ENCODE results near the gene RIMBP2.

RIMBP2 gene

GRCh38 chr12:130435331-130435730 lies 280.8 kb downstream of the RIMBP2 start:
- Histone ChIP-seq H3F3A (ENCODE audit: insufficient read depth, low read length) (no peaks in the 10 kb centered on the region), H3K4me2 (ENCODE audit: low read length) (no peak overlapping the region), H4K20me1 (ENCODE audit: insufficient read depth, low read length) (no peaks in the 10 kb centered on the region), H3K4me3 (ENCODE audit: low read depth, low read length, poor library complexity, severe bottlenecking) (no peak overlapping the region), H3K27me3 (ENCODE audit: insufficient read depth, low read length) (no peaks in the 10 kb centered on the region), H3K9me3 (ENCODE audit: low read length) (no peaks in the 10 kb centered on the region), H3K9me2 (ENCODE audit: low read depth, low read length) (no peaks in the 10 kb centered on the region), H3K27ac (ENCODE audit: low read depth, low read length, poor library complexity, severe bottlenecking) (no peak overlapping the region), H3K9ac (ENCODE audit: low read length) (no peak overlapping the region), H3K36me3 (ENCODE audit: insufficient read depth, low read length) (no peaks in the 10 kb centered on the region), H2AFZ (ENCODE audit: low read length) (no peak overlapping the region), H3K79me2 (ENCODE audit: insufficient read depth, low read length) (no peaks in the 10 kb centered on the region), H3K4me1 (ENCODE audit: insufficient read depth, low read length, severe bottlenecking) (no peaks in the 10 kb centered on the region)
- no peak for TF ChIP-seq CTCF (IDR thresholded peaks at IDR 0.05; ENCODE audit: low read length)
- no peak for TF ChIP-seq EZH2 (IDR thresholded peaks at IDR 0.05; ENCODE audit: borderline replicate concordance, low read length)

- H3K27me3 ChIP-seq (ENCODE audit: insufficient read depth, low read length), result no peaks in the 10 kb centered on the region
- H3K36me3 ChIP-seq (ENCODE audit: insufficient read depth, low read length), result no peaks in the 10 kb centered on the region
- no peak overlapping the region for H3K4me2 ChIP-seq (ENCODE audit: low read length)
- H3K4me1 ChIP-seq (ENCODE audit: insufficient read depth, low read length, severe bottlenecking), result no peaks in the 10 kb centered on the region
- no peak overlapping the region for H3K4me3 ChIP-seq (ENCODE audit: low read depth, low read length, poor library complexity, severe bottlenecking)
- H3K79me2 ChIP-seq (ENCODE audit: insufficient read depth, low read length), result no peaks in the 10 kb centered on the region
- H4K20me1 ChIP-seq (ENCODE audit: insufficient read depth, low read length), result no peaks in the 10 kb centered on the region
- TF ChIP-seq EZH2 (IDR thresholded peaks at IDR 0.05; ENCODE audit: borderline replicate concordance, low read length), result no peak
- no peak for TF ChIP-seq CTCF (IDR thresholded peaks at IDR 0.05; ENCODE audit: low read length)
- H2AFZ ChIP-seq (ENCODE audit: low read length), result no peak overlapping the region
- no peak overlapping the region for H3K9ac ChIP-seq (ENCODE audit: low read length)
- H3K9me3 ChIP-seq (ENCODE audit: low read length), result no peaks in the 10 kb centered on the region
- no peaks in the 10 kb centered on the region for H3K9me2 ChIP-seq (ENCODE audit: low read depth, low read length)
- no peak overlapping the region for H3K27ac ChIP-seq (ENCODE audit: low read depth, low read length, poor library complexity, severe bottlenecking)
- H3F3A ChIP-seq (ENCODE audit: insufficient read depth, low read length), result no peaks in the 10 kb centered on the region
Measured at GRCh38 chr12:130434560-130434959, 281.5 kb downstream of the RIMBP2 start.

- Histone ChIP-seq H3K4me2 (ENCODE audit: low read length) (no peak overlapping the region), H3K9me3 (ENCODE audit: low read length) (no peaks in the 10 kb centered on the region), H2AFZ (ENCODE audit: low read length) (no peak overlapping the region), H3K4me3 (ENCODE audit: low read depth, low read length, poor library complexity, severe bottlenecking) (no peak overlapping the region), H3K27ac (ENCODE audit: low read depth, low read length, poor library complexity, severe bottlenecking) (no peak overlapping the region), H3K79me2 (ENCODE audit: insufficient read depth, low read length) (no peaks in the 10 kb centered on the region), H3K9me2 (ENCODE audit: low read depth, low read length) (no peaks in the 10 kb centered on the region), H3K27me3 (ENCODE audit: insufficient read depth, low read length) (no peaks in the 10 kb centered on the region), H3K36me3 (ENCODE audit: insufficient read depth, low read length) (no peaks in the 10 kb centered on the region), H4K20me1 (ENCODE audit: insufficient read depth, low read length) (no peaks in the 10 kb centered on the region), H3K4me1 (ENCODE audit: insufficient read depth, low read length, severe bottlenecking) (no peaks in the 10 kb centered on the region), H3F3A (ENCODE audit: insufficient read depth, low read length) (no peaks in the 10 kb centered on the region), H3K9ac (ENCODE audit: low read length) (no peak overlapping the region)
- TF ChIP-seq CTCF (IDR thresholded peaks at IDR 0.05; ENCODE audit: low read length) (no peak), EZH2 (IDR thresholded peaks at IDR 0.05; ENCODE audit: borderline replicate concordance, low read length) (no peak)
Measured at GRCh38 chr12:130433834-130434233, 282.3 kb downstream of the RIMBP2 start.
